ENCODE results near the gene CRP.

CRP gene

GRCh38 chr1:159663552-159663951 is 50.8 kb downstream of the CRP start:
- in situ Hi-C loops (cut with MboI; ENCODE audit: low sequenced_read_pairs, unreplicated experiment): no loop called here
- TF ChIP-seq CTCF (IDR thresholded peaks at IDR 0.05; ENCODE audit: borderline replicate concordance, control extremely low read depth, extremely low read depth, insufficient read depth, missing control alignments): no peak
- no peak for DNase-seq (ENCODE audit: low spot score)

All from GM13976 (cell line).